GM21515 (cell line): ENCODE measurements around the gene SORCS2.

Source experiments
- ATAC-seq: cut with Tn5 transposase; IDR thresholded peaks from one replicate; pipeline ENCODE4 v1.9.1; 2021; ENCODE audit not compliant: unreplicated experiment

The SORCS2 gene

GRCh38 chr4:7460566-7460965, 268.2 kb downstream of the SORCS2 start:
- ATAC-seq: no peak

- ATAC-seq: no peak
Measured at GRCh38 chr4:7461230-7461629, 268.9 kb downstream of the SORCS2 start.

- ATAC-seq: no peak
Measured at GRCh38 chr4:7462509-7462971, 270.2 kb downstream of the SORCS2 start.

GRCh38 chr4:7463566-7464258, 271.4 kb downstream of the SORCS2 start:
- ATAC-seq: no peak

- ATAC-seq: no peak
Measured at GRCh38 chr4:7464259-7464655, 271.9 kb downstream of the SORCS2 start.

GRCh38 chr4:7465017-7465416, 272.7 kb downstream of the SORCS2 start:
- ATAC-seq: no peak

- ATAC-seq: no peak
Measured at GRCh38 chr4:7466215-7466614, 273.9 kb downstream of the SORCS2 start.

- ATAC-seq: no peak
Measured at GRCh38 chr4:7466904-7467303, 274.6 kb downstream of the SORCS2 start.

GRCh38 chr4:7467471-7467870, 275.1 kb downstream of the SORCS2 start:
- no peak for ATAC-seq

- ATAC-seq: no peak
Measured at GRCh38 chr4:7469023-7469422, 276.7 kb downstream of the SORCS2 start.

GRCh38 chr4:7470111-7470510, 277.8 kb downstream of the SORCS2 start:
- ATAC-seq: no peak

- no peak for ATAC-seq
Measured at GRCh38 chr4:7470522-7471128, 278.3 kb downstream of the SORCS2 start.

GRCh38 chr4:7472442-7473013, 280.2 kb downstream of the SORCS2 start:
- no peak for ATAC-seq

- ATAC-seq: no peak
Measured at GRCh38 chr4:7473081-7473480, 280.7 kb downstream of the SORCS2 start.

GRCh38 chr4:7474320-7474719, 282.0 kb downstream of the SORCS2 start:
- no peak for ATAC-seq

- no peak for ATAC-seq
Measured at GRCh38 chr4:7475207-7475606, 282.9 kb downstream of the SORCS2 start.

- ATAC-seq: no peak
Measured at GRCh38 chr4:7476820-7477219, 284.5 kb downstream of the SORCS2 start.

- ATAC-seq: no peak
Measured at GRCh38 chr4:7477695-7478094, 285.4 kb downstream of the SORCS2 start.

- ATAC-seq: no peak
Measured at GRCh38 chr4:7478665-7479064, 286.3 kb downstream of the SORCS2 start.

GRCh38 chr4:7480423-7480822, 288.1 kb downstream of the SORCS2 start:
- ATAC-seq: no peak

GRCh38 chr4:7481227-7481626, 288.9 kb downstream of the SORCS2 start:
- no peak for ATAC-seq

GRCh38 chr4:7485096-7485495, 292.8 kb downstream of the SORCS2 start:
- ATAC-seq: no peak
